Panc1 (cell line): ENCODE results near the gene LCE7A. TPM values are rescaled to one million over a fixed set of nuclear protein-coding genes. Genes with fewer than 3 reads are reported as not detected.

Experiments used
- ATAC-seq: fragments of 200-7000 bp; cut with Tn5 transposase; 2 replicates; pipeline ENCODE4 v1.9.1; 2020; ENCODE audit warnings: mild to moderate bottlenecking, moderate library complexity
- BruUV-seq: library from RNA; stranded (reverse); fragments of 400-500 nt; replicated peaks from 2 replicates; lab custom pipeline; 2021; lab: Mats Ljungman, UMichigan
- CTCF ChIA-PET: fragments of 300-600 bp; sonication (Branson Sonifier 250); formaldehyde crosslinking; loops from one replicate; lab custom pipeline; 2022; ENCODE audit warnings: antibody characterized with exemption; lab: Charles Lee
- POLR2A ChIA-PET: fragments of 300-600 bp; sonication (Branson Sonifier 250); formaldehyde crosslinking; loops from one replicate; lab custom pipeline; 2022; ENCODE audit warnings: antibody characterized with exemption; lab: Charles Lee
- DNase-seq: peaks from one replicate; pipeline ENCODE4 v3.0.0-alpha.2; 2010; ENCODE audit warnings: low read depth, low spot score
- H3K27ac ChIP-seq: 2 replicates; pipeline ENCODE4 v1.5.1; 2011; ENCODE audit warnings: mild to moderate bottlenecking, low read length, inconsistent platforms
- H3K27me3 ChIP-seq: fragments of 200-500 bp; sonication (Bioruptor generic); 2 replicates; pipeline ENCODE4 v1.6.0; 2014; ENCODE audit warnings: low read length, inconsistent platforms; ENCODE audit not compliant: control insufficient read depth, insufficient read depth
- H3K36me3 ChIP-seq: fragments of 200-500 bp; sonication (Bioruptor generic); 2 replicates; pipeline ENCODE4 v1.5.1; 2014; ENCODE audit warnings: inconsistent platforms, mild to moderate bottlenecking, low read length, moderate library complexity; ENCODE audit not compliant: control insufficient read depth, insufficient read depth
- H3K4me1 ChIP-seq: 2 replicates; pipeline ENCODE4 v1.5.1; 2011; ENCODE audit warnings: inconsistent platforms, mild to moderate bottlenecking, low read length, moderate library complexity; ENCODE audit not compliant: control insufficient read depth, insufficient read depth
- H3K4me3 ChIP-seq, 2 experiments: 2 replicates each; pipeline ENCODE4 v1.5.1; 2011 to 2012; ENCODE audit warnings: low read depth in 2 of 2, low read length in 2 of 2, mild to moderate bottlenecking in 2 of 2, inconsistent platforms in 1 of 2, moderate library complexity in 1 of 2
- H3K9me3 ChIP-seq: fragments of 200-500 bp; sonication (Bioruptor generic); 2 replicates; pipeline ENCODE4 v1.5.1; 2014; ENCODE audit warnings: low read depth, mild to moderate bottlenecking, inconsistent platforms, low read length, moderate library complexity; ENCODE audit not compliant: control insufficient read depth, insufficient read depth
- CTCF ChIP-seq: fragments of 450-650 bp; IDR thresholded peaks from 2 replicates; pipeline ENCODE4 v1.5.1; 2017; ENCODE audit warnings: mild to moderate bottlenecking
- POLR2AphosphoS5 ChIP-seq: IDR thresholded peaks from 2 replicates; pipeline ENCODE4 v1.6.1; 2012; ENCODE audit warnings: mild to moderate bottlenecking, low read depth, low read length, moderate library complexity
- SIN3A ChIP-seq: IDR thresholded peaks from 2 replicates; pipeline ENCODE4 v1.6.1; 2012; ENCODE audit warnings: low read depth, mild to moderate bottlenecking, low read length, moderate library complexity, borderline replicate concordance; ENCODE audit not compliant: insufficient read depth
- TCF7L2 ChIP-seq: IDR thresholded peaks from 2 replicates; pipeline ENCODE4 v1.6.1; 2011; ENCODE audit warnings: mild to moderate bottlenecking, low read depth, low read length, inconsistent platforms
- in situ Hi-C: cut with HindIII; loops from 2 replicates; pipeline ENCODE4 v1.10.0; 2016; ENCODE audit warnings: low sequenced_read_pairs, low pct_unique_long_range_greater_than_20kb
- intact Hi-C: fragments of 100-400 bp; cut with micrococcal nuclease; formaldehyde crosslinking; loops from one replicate; pipeline ENCODE4 v1.10.0; 2022; ENCODE audit not compliant: unreplicated experiment
- total RNA-seq: library from RNA; stranded (reverse); gene quantifications from one replicate; pipeline ENCODE4 v1.2.1, GENCODE V29; 2021; ENCODE audit not compliant: unreplicated experiment
- TF ChIP-seq, protein P1 (sequence below), 2 experiments: IDR thresholded peaks; 2 replicates each; pipeline ENCODE4 v1.6.1; 2011 to 2012; ENCODE audit warnings: low read depth in 2 of 2, control low read depth in 1 of 2, low read length in 1 of 2, mild to moderate bottlenecking in 1 of 2, moderate library complexity in 1 of 2; ENCODE audit not compliant: insufficient read depth in 1 of 2

The LCE7A gene
- total RNA-seq, 1 experiment from 2014 or later: not detected

DNA sequence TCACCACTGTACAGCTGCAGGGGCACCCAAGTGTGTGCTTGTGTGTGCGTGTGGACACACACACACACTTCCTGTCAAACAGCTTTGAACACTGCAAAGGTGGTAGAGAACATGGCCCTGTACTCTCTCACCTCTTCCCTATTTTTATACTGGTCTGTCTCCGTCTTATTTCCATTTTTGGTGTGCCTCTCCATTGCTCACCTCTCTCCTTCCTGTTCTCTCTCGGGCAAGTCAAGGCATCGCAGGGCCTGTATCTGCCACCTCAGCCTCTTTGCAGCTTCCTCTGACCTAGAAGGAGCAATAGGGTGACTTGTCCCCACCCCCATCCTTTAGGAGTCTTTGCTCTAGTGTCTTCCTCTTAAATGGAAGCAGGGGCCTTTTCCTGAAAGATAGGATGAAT is 20.5 kb downstream of the LCE7A start:
- Histone ChIP-seq H3K9me3 (no peaks in the 10 kb centered on the region), H3K27ac (no peak overlapping the region), H3K4me3 (no peak overlapping the region), H3K36me3 (no peaks in the 10 kb centered on the region), H3K4me1 (no peaks in the 10 kb centered on the region), H3K27me3 (no peaks in the 10 kb centered on the region; the same call in 1 of the 2 replicates)
- in situ Hi-C loops (no loop called here), intact Hi-C loops (no loop called here)
- no TSS peak for BruUV-seq
- ChIA-PET CTCF (no interaction called here), POLR2A (no interaction called here)
- TF ChIP-seq, protein P1, sequence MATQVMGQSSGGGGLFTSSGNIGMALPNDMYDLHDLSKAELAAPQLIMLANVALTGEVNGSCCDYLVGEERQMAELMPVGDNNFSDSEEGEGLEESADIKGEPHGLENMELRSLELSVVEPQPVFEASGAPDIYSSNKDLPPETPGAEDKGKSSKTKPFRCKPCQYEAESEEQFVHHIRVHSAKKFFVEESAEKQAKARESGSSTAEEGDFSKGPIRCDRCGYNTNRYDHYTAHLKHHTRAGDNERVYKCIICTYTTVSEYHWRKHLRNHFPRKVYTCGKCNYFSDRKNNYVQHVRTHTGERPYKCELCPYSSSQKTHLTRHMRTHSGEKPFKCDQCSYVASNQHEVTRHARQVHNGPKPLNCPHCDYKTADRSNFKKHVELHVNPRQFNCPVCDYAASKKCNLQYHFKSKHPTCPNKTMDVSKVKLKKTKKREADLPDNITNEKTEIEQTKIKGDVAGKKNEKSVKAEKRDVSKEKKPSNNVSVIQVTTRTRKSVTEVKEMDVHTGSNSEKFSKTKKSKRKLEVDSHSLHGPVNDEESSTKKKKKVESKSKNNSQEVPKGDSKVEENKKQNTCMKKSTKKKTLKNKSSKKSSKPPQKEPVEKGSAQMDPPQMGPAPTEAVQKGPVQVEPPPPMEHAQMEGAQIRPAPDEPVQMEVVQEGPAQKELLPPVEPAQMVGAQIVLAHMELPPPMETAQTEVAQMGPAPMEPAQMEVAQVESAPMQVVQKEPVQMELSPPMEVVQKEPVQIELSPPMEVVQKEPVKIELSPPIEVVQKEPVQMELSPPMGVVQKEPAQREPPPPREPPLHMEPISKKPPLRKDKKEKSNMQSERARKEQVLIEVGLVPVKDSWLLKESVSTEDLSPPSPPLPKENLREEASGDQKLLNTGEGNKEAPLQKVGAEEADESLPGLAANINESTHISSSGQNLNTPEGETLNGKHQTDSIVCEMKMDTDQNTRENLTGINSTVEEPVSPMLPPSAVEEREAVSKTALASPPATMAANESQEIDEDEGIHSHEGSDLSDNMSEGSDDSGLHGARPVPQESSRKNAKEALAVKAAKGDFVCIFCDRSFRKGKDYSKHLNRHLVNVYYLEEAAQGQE (IDR thresholded peaks at IDR 0.05; ENCODE audit: insufficient read depth in 1 of 2, low read depth in 2 of 2, low read length in 1 of 2): no peak
- no peak for TF ChIP-seq POLR2AphosphoS5
- TF ChIP-seq SIN3A: no peak
- TF ChIP-seq CTCF: no peak
- DNase-seq (no peak), ATAC-seq (no peak)

DNA sequence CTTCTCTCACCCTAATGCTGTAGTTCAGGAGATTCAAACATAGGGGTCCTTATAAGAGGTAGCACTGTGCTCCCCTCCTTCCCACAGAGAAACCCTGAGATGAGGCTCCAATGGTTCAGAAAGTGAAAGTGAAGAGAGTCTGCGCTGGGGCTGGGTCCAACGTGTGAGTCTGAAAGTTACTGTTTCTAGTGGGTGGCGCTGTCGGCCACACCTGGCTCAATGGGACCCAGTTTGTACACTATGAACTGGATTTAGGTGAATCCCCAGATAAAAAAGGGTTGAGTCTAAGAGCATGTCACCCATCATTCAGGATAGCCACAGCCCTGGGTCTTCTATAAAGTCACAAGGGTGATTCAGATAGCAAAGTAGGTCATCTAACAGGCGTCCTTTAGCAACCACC is 21.1 kb downstream of the LCE7A start:
- CTCF ChIA-PET: no interaction called here
- ATAC-seq: no peak
- no peak for TF ChIP-seq SIN3A
- no peaks in the 10 kb centered on the region; the same call in 1 of the 2 replicates for H3K27me3 ChIP-seq
- no peaks in the 10 kb centered on the region for H3K9me3 ChIP-seq
- in situ Hi-C loops (no loop called here), intact Hi-C loops (no loop called here)
- no peaks in the 10 kb centered on the region for H3K36me3 ChIP-seq
- BruUV-seq: no TSS peak
- H3K4me1 ChIP-seq: no peaks in the 10 kb centered on the region
- no peak overlapping the region for H3K4me3 ChIP-seq
- POLR2A ChIA-PET: no interaction called here
- no peak for DNase-seq
- no peak overlapping the region for H3K27ac ChIP-seq

DNA sequence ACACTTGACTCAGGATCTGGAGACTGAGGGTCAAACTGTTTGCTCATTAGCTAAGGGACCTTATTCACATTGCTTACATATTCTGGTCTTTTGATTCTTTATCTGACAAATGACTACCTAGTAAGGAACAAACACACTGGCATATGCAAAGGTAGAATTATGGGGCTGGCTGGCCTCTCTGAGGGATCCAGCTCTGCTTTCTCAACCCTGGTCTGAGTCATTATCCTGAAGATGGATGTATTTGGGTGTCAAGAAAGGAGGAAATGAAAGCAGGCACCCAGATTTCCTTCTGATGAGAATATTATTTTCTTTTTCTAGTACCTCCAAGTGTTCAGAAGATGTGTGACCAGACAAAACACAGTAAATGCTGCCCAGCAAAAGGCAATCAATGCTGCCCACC is 24.3 kb downstream of the LCE7A start:
- TF ChIP-seq SIN3A (no peak), TCF7L2 (no peak), CTCF (no peak), POLR2AphosphoS5 (no peak)
- TF ChIP-seq, protein P1 (IDR thresholded peaks at IDR 0.05; ENCODE audit: insufficient read depth in 1 of 2, low read depth in 2 of 2, low read length in 1 of 2): no peak
- Histone ChIP-seq H3K27me3 (no peaks in the 10 kb centered on the region; the same call in 1 of the 2 replicates), H3K36me3 (no peaks in the 10 kb centered on the region), H3K4me3 (no peak overlapping the region), H3K4me1 (no peaks in the 10 kb centered on the region), H3K9me3 (no peaks in the 10 kb centered on the region), H3K27ac (no peak overlapping the region)
- in situ Hi-C loops (no loop called here), intact Hi-C loops (no loop called here)
- ChIA-PET CTCF (no interaction called here), POLR2A (interaction anchor here (0.6 kb wide), 1 partner anchor 206 kb away, joined by 4 read pairs; no protein-coding TSS in a partner anchor)
- DNase-seq (no peak), ATAC-seq (no peak)
- no TSS peak for BruUV-seq
